Naive thymus-derived CD8-positive, alpha-beta T cell (primary cell): Measurements from ENCODE around the gene TNIP2. TPM values are rescaled to one million over a fixed set of nuclear protein-coding genes. Genes with fewer than 3 reads are reported as not detected.

Source experiments
- ATAC-seq, 2 donors: fragments of 150-1000 bp; cut with Tn5 transposase in 1 of 2; sonication (Bioruptor Pico), chemical (Tn5 transposase) in 1 of 2; 1 replicate in 1 of 2; 2 replicates in 1 of 2; pipeline ENCODE4 v1.10.0; 2021; ENCODE audit warnings: mild to moderate bottlenecking in 2 of 2, moderate library complexity in 2 of 2
- POLR2A ChIA-PET: fragments of 350-600 bp; sonication (Branson Sonifier 250); formaldehyde crosslinking; loops from one replicate; lab custom pipeline; 2021; ENCODE audit warnings: antibody characterized with exemption; lab: Charles Lee
- DNase-seq, 10 donors: peaks; one replicate each; pipeline versions ENCODE4 v3.0.0 to v3.0.0-alpha.2; 2020 to 2022
- H3K27ac Mint-ChIP-seq, 10 donors: one replicate each; pipeline ENCODE4 v1.8.0; 2020 to 2022; ENCODE audit warnings: mild to moderate bottlenecking in 10 of 10, mixed read lengths in 10 of 10, moderate library complexity in 4 of 10, inconsistent platforms in 1 of 10
- H3K27me3 Mint-ChIP-seq, 5 donors: one replicate each; pipeline ENCODE4 v1.8.0; 2021 to 2022; ENCODE audit warnings: mixed read lengths in 5 of 5
- H3K36me3 Mint-ChIP-seq, 3 donors: one replicate each; pipeline ENCODE4 v1.8.0; 2020 to 2022; ENCODE audit warnings: mixed read lengths in 3 of 3, mild to moderate bottlenecking in 2 of 3, inconsistent platforms in 1 of 3
- H3K4me1 Mint-ChIP-seq, 4 donors: one replicate each; pipeline ENCODE4 v1.8.0; 2021 to 2022; ENCODE audit warnings: mixed read lengths in 4 of 4
- H3K4me3 Mint-ChIP-seq, 10 donors: one replicate each; pipeline ENCODE4 v1.8.0; 2020 to 2022; ENCODE audit warnings: mild to moderate bottlenecking in 10 of 10, mixed read lengths in 10 of 10, moderate library complexity in 6 of 10, inconsistent platforms in 1 of 10
- H3K9me3 Mint-ChIP-seq, 9 donors: one replicate each; pipeline ENCODE4 v1.8.0; 2020 to 2022; ENCODE audit warnings: mixed read lengths in 9 of 9, mild to moderate bottlenecking in 3 of 9, inconsistent platforms in 1 of 9, moderate library complexity in 1 of 9
- polyA plus RNA-seq, 3 donors: library from polyadenylated mRNA; unstranded; fragments of 300-500 nt; fragmentation: Illumina TruSeq; gene quantifications; one replicate each; pipeline ENCODE4 v1.2.3, GENCODE V29; 2021
- total RNA-seq, 8 experiments: library from RNA in 2 of 8; stranded (reverse) in 2 of 8; gene quantifications; one replicate each; pipeline ENCODE4 v1.2.3 and lab custom pipeline; 2021 to 2026

The TNIP2 gene
- total and polyA plus RNA-seq, 5 experiments from 2014 or later, result 34.2 to 52.5 (median 48.1) TPM

DNA sequence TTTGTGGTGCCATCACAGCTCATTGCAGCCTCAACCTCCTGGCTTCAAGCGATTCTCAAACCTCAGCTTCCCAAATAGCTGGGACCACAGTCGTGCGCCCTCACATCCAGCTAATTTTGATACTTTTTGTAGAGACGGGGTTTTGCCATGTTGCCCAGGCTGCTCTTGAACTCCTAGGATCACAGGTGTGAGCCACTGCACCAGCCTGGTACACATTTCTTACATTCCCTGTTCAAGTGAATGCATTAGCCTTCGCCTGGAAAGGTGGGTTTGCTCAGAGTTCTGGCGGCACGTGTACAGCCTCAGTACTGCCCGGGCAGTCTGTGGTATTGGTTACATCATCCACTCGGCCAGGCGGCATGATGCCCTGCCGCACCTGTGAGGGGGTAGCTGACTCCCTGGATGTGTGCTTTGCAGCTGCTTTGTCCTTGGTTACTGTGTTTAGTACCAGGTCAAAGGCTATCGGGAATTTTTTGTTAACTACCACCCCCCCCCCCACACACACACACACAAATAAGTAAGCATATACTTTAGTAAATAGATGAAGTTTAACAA is 57.1 kb downstream of the TNIP2 start:
- POLR2A ChIA-PET, result no interaction called here
- DNase-seq (no peak), ATAC-seq (no peak)
- Mint-ChIP-seq H3K9me3 (no peaks in the 10 kb centered on the region), H3K36me3 (peaks cover 9 to 94% (median 31%) of the 10 kb centered on the region in 3 donors), H3K4me1 (peaks cover 0 to 11% (median 0%) of the 10 kb centered on the region in 4 donors), H3K27me3 (no peaks in the 10 kb centered on the region), H3K4me3 (no peak overlapping the region), H3K27ac (peak overlapping the region in 4 of 10 donors; percentile 9 to 76 (median 68))

DNA sequence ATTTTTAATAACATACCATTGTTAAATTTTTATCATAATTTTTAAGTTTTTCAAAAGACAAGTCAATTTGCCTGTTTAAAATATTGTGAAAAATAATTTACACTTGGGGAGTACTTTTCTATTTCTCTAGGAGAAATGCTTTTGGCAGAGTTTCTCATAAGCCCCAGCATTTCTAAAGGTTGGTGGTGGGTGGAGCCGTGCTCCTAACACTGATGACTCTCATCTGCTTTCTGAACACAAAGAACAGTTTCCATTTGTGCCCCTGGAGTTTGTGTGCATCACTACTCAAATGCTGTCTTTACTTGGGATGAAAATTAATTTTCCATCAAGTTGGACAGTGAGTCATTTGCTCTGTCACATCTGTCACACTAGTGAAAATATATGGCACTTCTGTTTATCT is 57.6 kb downstream of the TNIP2 start:
- H3K36me3 Mint-ChIP-seq, result peaks cover 9 to 94% (median 30%) of the 10 kb centered on the region in 3 donors
- no peaks in the 10 kb centered on the region for H3K27me3 Mint-ChIP-seq
- H3K4me3 Mint-ChIP-seq, result no peak overlapping the region
- POLR2A ChIA-PET, result no interaction called here
- H3K9me3 Mint-ChIP-seq, result no peaks in the 10 kb centered on the region
- peaks cover 0 to 13% (median 0%) of the 10 kb centered on the region in 4 donors for H3K4me1 Mint-ChIP-seq
- ATAC-seq, result no peak
- DNase-seq, result no peak
- peak overlapping the region in 1 of 10 donors; percentile 9 for H3K27ac Mint-ChIP-seq

DNA sequence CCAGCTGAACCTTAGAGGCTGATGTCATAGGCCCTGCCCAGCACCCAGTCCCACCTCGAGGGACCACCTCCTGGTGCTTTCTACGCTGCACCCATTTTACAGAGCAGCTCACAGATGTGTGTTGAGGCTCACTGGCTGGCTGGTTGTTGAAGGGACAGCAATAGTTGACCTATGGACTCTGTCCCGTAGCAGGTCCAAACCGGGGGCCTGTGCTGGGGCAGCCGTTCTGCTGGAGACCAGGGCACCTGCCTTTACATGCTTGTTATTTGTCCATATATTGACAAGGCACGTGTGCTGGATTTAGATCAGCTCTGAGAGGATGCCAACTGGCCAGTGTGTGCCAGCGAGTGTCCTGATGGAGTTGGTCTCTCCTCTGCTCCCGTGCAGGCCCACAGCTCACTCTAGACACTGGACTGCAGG is 58.1 kb downstream of the TNIP2 start:
- Mint-ChIP-seq H3K27me3 (no peaks in the 10 kb centered on the region), H3K9me3 (no peaks in the 10 kb centered on the region), H3K36me3 (peaks cover 9 to 94% (median 32%) of the 10 kb centered on the region in 3 donors), H3K27ac (peak overlapping the region in 1 of 10 donors; percentile 36), H3K4me3 (no peak overlapping the region), H3K4me1 (peaks cover 0 to 13% (median 0%) of the 10 kb centered on the region in 4 donors)
- POLR2A ChIA-PET, result no interaction called here
- no peak for DNase-seq
- ATAC-seq, result no peak

DNA sequence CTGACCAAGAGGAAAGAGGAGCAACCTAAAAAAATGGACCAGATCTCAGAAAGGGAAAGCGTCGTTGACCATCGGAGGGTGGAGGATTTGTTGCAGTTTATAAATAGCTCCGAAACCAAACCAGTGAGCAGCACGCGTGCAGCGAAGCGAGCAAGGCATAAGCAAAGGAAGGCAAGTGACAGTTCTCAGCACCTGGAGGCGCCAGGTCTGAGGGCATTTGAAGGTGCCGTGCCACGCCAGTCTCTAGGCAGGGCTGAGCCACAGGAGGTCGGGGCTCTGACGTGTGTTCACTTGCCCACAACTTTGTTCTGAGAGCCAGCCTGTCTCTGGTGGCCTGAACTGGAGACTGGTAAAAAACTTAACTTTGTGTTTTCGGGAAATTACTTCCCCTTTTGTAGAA is 59.7 kb downstream of the TNIP2 start:
- peak overlapping the region in 2 of 10 donors; percentile 19 to 63 for H3K4me3 Mint-ChIP-seq
- H3K27ac Mint-ChIP-seq, result peak overlapping the region in 3 of 10 donors; percentile 6 to 53 (median 43)
- H3K4me1 Mint-ChIP-seq, result peaks cover 0 to 23% (median 0%) of the 10 kb centered on the region in 4 donors
- peaks cover 4 to 93% (median 30%) of the 10 kb centered on the region in 3 donors for H3K36me3 Mint-ChIP-seq
- no peaks in the 10 kb centered on the region for H3K27me3 Mint-ChIP-seq
- peak; percentile 27 to 71 for ATAC-seq
- no peaks in the 10 kb centered on the region for H3K9me3 Mint-ChIP-seq
- DNase-seq, result peak in 1 of 10 donors; percentile 30
- POLR2A ChIA-PET, result no interaction called here

DNA sequence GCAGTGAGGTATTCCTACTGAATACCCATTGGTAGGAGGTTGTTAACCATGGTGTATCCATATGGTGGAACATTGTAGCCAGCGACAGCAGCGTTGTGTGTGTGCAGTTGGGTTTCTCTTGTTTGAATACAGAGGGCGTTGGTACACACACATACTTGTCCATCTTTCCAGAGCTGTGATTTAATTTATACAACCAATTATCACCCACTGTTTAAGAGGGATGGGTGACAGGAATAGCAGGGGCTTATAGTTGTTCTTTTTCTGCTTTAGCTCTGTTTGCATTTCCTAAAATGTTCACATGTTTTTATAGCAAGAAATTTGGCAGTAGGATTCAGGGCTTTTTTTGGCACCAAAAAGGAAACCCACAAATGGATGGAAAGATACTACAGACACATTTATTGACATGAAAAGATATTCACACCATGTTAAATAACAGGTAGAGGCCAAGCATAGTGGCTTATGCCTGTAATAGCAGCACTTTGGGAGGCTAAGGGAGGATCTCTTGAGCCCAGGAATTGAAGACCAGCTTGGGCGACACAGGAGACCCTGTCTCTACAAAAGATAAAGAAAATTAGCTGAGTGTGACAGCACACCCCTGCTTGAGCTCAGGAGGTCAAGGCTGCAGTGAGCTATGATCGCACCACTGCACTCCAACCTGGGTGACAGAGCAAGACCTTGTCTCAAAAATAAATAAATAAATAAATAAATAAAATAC is 60.6 kb downstream of the TNIP2 start:
- POLR2A ChIA-PET, result no interaction called here
- ATAC-seq (no peak), DNase-seq (no peak)
- H3K4me3 Mint-ChIP-seq, result no peak overlapping the region
- H3K36me3 Mint-ChIP-seq, result peaks cover 4 to 93% (median 33%) of the 10 kb centered on the region in 3 donors
- H3K9me3 Mint-ChIP-seq, result no peaks in the 10 kb centered on the region
- peak overlapping the region in 2 of 10 donors; percentile 8 to 29 for H3K27ac Mint-ChIP-seq
- peaks cover 0 to 29% (median 0%) of the 10 kb centered on the region in 4 donors for H3K4me1 Mint-ChIP-seq
- H3K27me3 Mint-ChIP-seq, result no peaks in the 10 kb centered on the region

DNA sequence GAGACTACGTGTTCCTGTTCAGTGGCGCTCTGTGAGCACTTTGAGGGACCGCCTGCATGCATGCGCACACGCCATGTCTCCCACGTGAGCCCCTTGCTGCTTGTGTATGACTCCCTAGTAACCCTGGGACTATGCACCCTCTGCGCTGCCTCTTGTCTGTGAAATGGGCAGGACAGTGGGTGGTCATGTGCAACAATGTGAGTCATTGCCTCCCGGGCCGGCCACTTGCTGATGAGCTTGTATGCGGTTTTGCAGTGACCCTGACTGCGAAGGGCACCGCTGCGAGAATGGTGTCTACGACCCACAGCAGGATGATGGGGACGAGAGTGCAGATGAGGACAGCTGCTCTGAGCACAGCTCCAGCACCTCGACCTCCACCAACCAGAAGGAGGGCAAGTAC is 61.4 kb downstream of the TNIP2 start:
- H3K36me3 Mint-ChIP-seq, result peaks cover 0 to 91% (median 33%) of the 10 kb centered on the region in 3 donors
- H3K27ac Mint-ChIP-seq, result peak overlapping the region in 1 of 10 donors; percentile 82
- POLR2A ChIA-PET, result no interaction called here
- H3K27me3 Mint-ChIP-seq, result no peaks in the 10 kb centered on the region
- no peaks in the 10 kb centered on the region for H3K9me3 Mint-ChIP-seq
- ATAC-seq (no peak), DNase-seq (no peak)
- peaks cover 0 to 37% (median 3%) of the 10 kb centered on the region in 4 donors for H3K4me1 Mint-ChIP-seq
- H3K4me3 Mint-ChIP-seq, result no peak overlapping the region

DNA sequence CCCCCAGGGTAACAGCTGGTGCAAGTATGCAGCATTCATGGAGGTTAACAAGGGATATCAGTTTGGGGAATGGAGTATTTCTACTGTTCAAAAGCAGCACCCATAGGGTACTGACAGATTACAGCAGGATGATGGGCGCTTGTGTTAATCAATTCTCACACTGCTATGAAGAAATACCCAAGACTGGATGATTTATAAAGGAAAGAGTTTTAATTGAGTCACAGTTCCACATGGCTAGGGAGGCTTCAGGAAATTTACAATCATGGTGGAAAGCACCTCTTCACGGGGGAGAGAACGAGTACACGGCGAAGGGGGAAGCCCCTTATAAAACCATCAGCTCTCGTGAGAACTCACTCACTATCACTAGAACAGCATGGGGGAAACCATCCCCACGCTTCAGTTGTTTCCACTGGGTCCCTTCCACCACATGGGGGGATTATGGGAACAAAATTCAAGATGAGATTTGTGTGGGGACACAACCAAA is 64.1 kb downstream of the TNIP2 start:
- Mint-ChIP-seq H3K4me1 (peaks cover 10 to 40% (median 11%) of the 10 kb centered on the region in 4 donors), H3K4me3 (no peak overlapping the region), H3K27ac (peak overlapping the region in 3 of 10 donors; percentile 11 to 29 (median 29)), H3K27me3 (no peaks in the 10 kb centered on the region), H3K36me3 (peaks cover 0 to 94% (median 34%) of the 10 kb centered on the region in 3 donors), H3K9me3 (no peaks in the 10 kb centered on the region)
- DNase-seq (no peak), ATAC-seq (no peak)
- POLR2A ChIA-PET, result no interaction called here

Other genes with a start within 250 kb of the TNIP2 start
- 10 to 100 TPM; 47.4 to 48.6 TPM for gene FAM193A, start 219.7 kb downstream of the TNIP2 start, total RNA-seq
- 1 to 10 TPM; 1.5 to 4.3 (median 1.7) TPM for gene FAM193A, start 219.7 kb downstream of the TNIP2 start, polyA plus RNA-seq
- 10 to 100 TPM; 27.8 to 28.3 TPM for gene SH3BP2, start 36.7 kb upstream of the TNIP2 start, total RNA-seq
- gene SH3BP2, start 36.7 kb upstream of the TNIP2 start, polyA plus RNA-seq, result 10 to 100 TPM in 1 of 3 donors, 1 to 10 TPM in 2; 4.8 to 10.8 (median 5.4) TPM
- 100 to 1,000 TPM; 302 to 309 TPM for gene ADD1, start 87.5 kb upstream of the TNIP2 start, total RNA-seq
- gene ADD1, start 87.5 kb upstream of the TNIP2 start, polyA plus RNA-seq, result 100 to 1,000 TPM; 129 to 151 (median 150) TPM
- gene NOP14, start 207.1 kb upstream of the TNIP2 start, total RNA-seq, result 10 to 100 TPM; 46.1 to 47.8 TPM
- gene NOP14, start 207.1 kb upstream of the TNIP2 start, polyA plus RNA-seq, result 10 to 100 TPM; 10.8 to 31.8 (median 21.8) TPM
- gene GRK4, start 207.2 kb upstream of the TNIP2 start, total RNA-seq, result 1 to 10 TPM; 3.7 to 6.0 TPM
- 1 to 10 TPM in 1 of 3 donors, under 1 TPM in 2; 0.87 to 1.5 (median 0.90) TPM for gene GRK4, start 207.2 kb upstream of the TNIP2 start, polyA plus RNA-seq